K562 (cell line): ENCODE measurements around the gene SRRT. TPM values are rescaled to one million over a fixed set of nuclear protein-coding genes. Genes with fewer than 3 reads are reported as not detected.
A peak's percentile ranks its signal among the peaks of the same experiment; 100 is the strongest.

Experiments
- ATF3 ChIP-seq, 2 experiments: fragments of 450-650 bp in 1 of 2; sonication (generic) in 1 of 2; formaldehyde crosslinking in 1 of 2; IDR thresholded peaks in 1 of 2; conservative IDR thresholded peaks in 1 of 2; 2 replicates each; pipeline versions ENCODE4 v1.6.1 to v1.8.1; 2016 to 2023; ENCODE audit warnings: mild to moderate bottlenecking in 2 of 2, moderate library complexity in 2 of 2, inconsistent platforms in 1 of 2, missing genetic modification reagents in 1 of 2
- BCLAF1 ChIP-seq, 2 experiments: fragments of 450-650 bp in 1 of 2; IDR thresholded peaks; 2 replicates each; pipeline ENCODE4 v1.6.1; 2011 to 2017; ENCODE audit warnings: low read depth in 2 of 2, antibody characterized with exemption in 1 of 2, borderline replicate concordance in 1 of 2, low read length in 1 of 2, mild to moderate bottlenecking in 1 of 2, mixed read lengths in 1 of 2; ENCODE audit not compliant: control insufficient read depth in 1 of 2
- BCOR ChIP-seq: fragments of 450-650 bp; IDR thresholded peaks from 2 replicates; pipeline ENCODE4 v1.6.1; 2016
- CBX1 ChIP-seq: sonication (generic); IDR thresholded peaks from 2 replicates; pipeline ENCODE4 v1.6.1; 2016; ENCODE audit warnings: antibody characterized with exemption, low read depth, mild to moderate bottlenecking
- CTCFL ChIP-seq: IDR thresholded peaks from 2 replicates; pipeline ENCODE4 v1.6.1; 2011; ENCODE audit warnings: borderline replicate concordance, low read depth, mild to moderate bottlenecking, moderate library complexity, low read length; ENCODE audit not compliant: insufficient read depth, poor library complexity, severe bottlenecking
- ESRRA ChIP-seq: fragments of 450-650 bp; IDR thresholded peaks from 2 replicates; pipeline ENCODE4 v1.6.1; 2014; ENCODE audit warnings: low read depth, mild to moderate bottlenecking, moderate library complexity, borderline replicate concordance
- FOXA3 ChIP-seq, 2 experiments: fragments of 450-650 bp in 1 of 2; sonication (generic) in 1 of 2; formaldehyde crosslinking; IDR thresholded peaks in 1 of 2; conservative IDR thresholded peaks in 1 of 2; 2 replicates each; pipeline versions ENCODE4 v1.4.0 to v1.8.0; 2020 to 2022; ENCODE audit warnings: mild to moderate bottlenecking in 2 of 2, missing genetic modification reagents in 1 of 2
- HDAC8 ChIP-seq: fragments of 450-650 bp; IDR thresholded peaks from 2 replicates; pipeline ENCODE4 v1.6.1; 2016; ENCODE audit warnings: mild to moderate bottlenecking, missing genetic modification characterization, moderate library complexity, missing compliant biosample characterization
- HEY1 ChIP-seq: fragments of 250-450 bp; sonication (Bioruptor Pico); IDR thresholded peaks from 2 replicates; pipeline ENCODE4 v1.5.0; 2020; ENCODE audit warnings: mild to moderate bottlenecking, moderate library complexity, borderline replicate concordance
- HNRNPK ChIP-seq: fragments of 200-400 bp; formaldehyde crosslinking; IDR thresholded peaks from one replicate; pipeline ENCODE4 v1.6.1; 2018; ENCODE audit warnings: mild to moderate bottlenecking, low read depth, low read length; ENCODE audit not compliant: poor library complexity, severe bottlenecking
- MAFK ChIP-seq: IDR thresholded peaks from 2 replicates; pipeline ENCODE4 v1.6.1; 2011; ENCODE audit warnings: low read length, improper control_type of control experiment
- NCOA6 ChIP-seq: fragments of 450-650 bp; IDR thresholded peaks from 2 replicates; pipeline ENCODE4 v1.6.1; 2017; ENCODE audit warnings: mild to moderate bottlenecking
- POU5F1 ChIP-seq: fragments of 150-350 bp; IDR thresholded peaks from 2 replicates; pipeline ENCODE4 v1.6.1; 2014; ENCODE audit warnings: borderline replicate concordance, low read length, low read depth, mild to moderate bottlenecking; ENCODE audit not compliant: partially characterized antibody
- SMAD3 ChIP-seq: fragments of 450-650 bp; formaldehyde crosslinking; conservative IDR thresholded peaks from 2 replicates; pipeline ENCODE4 v1.4.0; 2020; ENCODE audit warnings: mild to moderate bottlenecking
- SOX6 ChIP-seq: fragments of 450-650 bp; IDR thresholded peaks from 2 replicates; pipeline ENCODE4 v1.6.1; 2014; ENCODE audit warnings: mild to moderate bottlenecking
- SRSF1 ChIP-seq: fragments of 200-400 bp; formaldehyde crosslinking; IDR thresholded peaks from 2 replicates; pipeline ENCODE4 v1.6.1; 2017; ENCODE audit warnings: mild to moderate bottlenecking, low read depth, low read length, moderate library complexity
- STAT5A ChIP-seq: IDR thresholded peaks from 2 replicates; pipeline ENCODE4 v1.6.1; 2012; ENCODE audit warnings: low read length, inconsistent platforms, borderline replicate concordance
- TARDBP ChIP-seq: fragments of 450-650 bp; IDR thresholded peaks from 2 replicates; pipeline ENCODE4 v1.6.1; 2016
- TRIM24 ChIP-seq, 2 experiments: fragments of 450-650 bp; IDR thresholded peaks; 2 replicates each; pipeline ENCODE4 v1.6.1; 2016
- TRIM28 ChIP-seq: fragments of 450-650 bp; IDR thresholded peaks from 2 replicates; pipeline ENCODE4 v1.6.1; 2017
- ZNF184 ChIP-seq: sonication (generic); formaldehyde crosslinking; IDR thresholded peaks from 2 replicates; pipeline ENCODE4 v1.5.0; 2020; ENCODE audit warnings: missing genetic modification reagents
- ZNF785 ChIP-seq: fragments of 250-450 bp; sonication (Bioruptor Pico); IDR thresholded peaks from 2 replicates; pipeline ENCODE4 v1.4.0; 2020; ENCODE audit warnings: mild to moderate bottlenecking
- polyA plus RNA-seq, 8 experiments: library from polyadenylated mRNA; depleted of rRNA in 4 of 8; stranded (reverse) in 5 of 8; unstranded in 3 of 8; fragments of >200 nt; fragmentation: Nextera tagmentation in 2 of 8; fragmentation: Illumina TruSeq in 1 of 8; extraction: Ambion mirVana in 2 of 8; extraction: Trizol in 1 of 8; gene quantifications; 2 replicates each; pipeline versions ENCODE4 v1.2.1 to v1.2.3, GENCODE V29; 2011 to 2014; ENCODE audit warnings: inconsistent platforms in 1 of 8, missing spikeins in 1 of 8
- total RNA-seq, 7 experiments: library from RNA; depleted of rRNA in 6 of 7; stranded (reverse); fragments of >200 nt in 6 of 7; fragmentation: Illumina TruSeq in 2 of 7; extraction: Trizol in 2 of 7; gene quantifications; 2 replicates each; pipeline versions ENCODE4 v1.2.1 to v1.2.3, GENCODE V29; 2011 to 2021; ENCODE audit warnings: low replicate concordance in 1 of 7

The SRRT gene
- total and polyA plus RNA-seq, 9 of the 15 experiments (the other 6 are each of a cell fraction or from before 2014, with no cell fraction given) = 10.3 to 263 (median 84.4) TPM

- TF ChIP-seq MAFK = no peak
- TF ChIP-seq ZNF785 = no peak
- TF ChIP-seq CTCFL = peak; percentile 69
- TF ChIP-seq POU5F1 = peak; percentile 65
- TF ChIP-seq ESRRA = peak; percentile 79
- TF ChIP-seq FOXA3 (CRISPR knock-in tag; conservative IDR thresholded peaks at IDR 0.05 in 1 of 2, IDR thresholded peaks at IDR 0.05 in 1 of 2) = peak; percentile 29 to 37; a peak in 2 of 4 replicates
- TF ChIP-seq CBX1 = peak; percentile 92
- TF ChIP-seq BCLAF1 (IDR thresholded peaks at IDR 0.05; ENCODE audit: borderline replicate concordance in 1 of 2, control insufficient read depth in 1 of 2, low read depth in 2 of 2, low read length in 1 of 2) = 0 out of 4 replicates have a peak, but pooled peaks of 1 of the 2 experiments have one; percentile 39
- peak; percentile 12; the same call in 1 of the 2 replicates for TF ChIP-seq HEY1
- no peak for TF ChIP-seq SRSF1
- peak; percentile 88; the same call in 1 of the 2 replicates for TF ChIP-seq TARDBP
- TF ChIP-seq SMAD3 (CRISPR knock-in tag) = peak; percentile 92
- TF ChIP-seq HDAC8 (tag) = peak; percentile 87
- TF ChIP-seq STAT5A = 0 out of 2 replicates have a peak, but pooled peaks have one; percentile 12
- TF ChIP-seq NCOA6 = no peak
- TF ChIP-seq ATF3 (IDR thresholded peaks at IDR 0.05) = no peak; the same call in 1 of the 2 replicates
- TF ChIP-seq ATF3 (CRISPR knock-in tag; conservative IDR thresholded peaks at IDR 0.05) = peak; percentile 77
- peak; percentile 33; the same call in 1 of the 2 replicates for TF ChIP-seq BCOR
- peak in 1 of 2 experiments; percentile 66; a peak in 1 of 4 replicates for TF ChIP-seq TRIM24 (IDR thresholded peaks at IDR 0.05)
- no peak for TF ChIP-seq ZNF184
- TF ChIP-seq HNRNPK = no peak
- TF ChIP-seq TRIM28 = 0 out of 2 replicates have a peak, but pooled peaks have one; percentile 40
- peak; percentile 81; the same call in 1 of the 2 replicates for TF ChIP-seq SOX6
These were observed at the start of gene SRRT (continued) for GRCh38 chr7:100874577-100875355.
